H9 (cell line): ENCODE results near the gene BPIFB1. TPM values are rescaled to one million over a fixed set of nuclear protein-coding genes. Genes with fewer than 3 reads are reported as not detected.

Experiments used
- DNase-seq: peaks from one replicate; pipeline ENCODE4 v3.0.0-alpha.2; 2017
- H2AFZ ChIP-seq: one replicate; pipeline ENCODE4 v1.6.1; 2013; ENCODE audit warnings: mild to moderate bottlenecking, low read length, control low read depth, moderate library complexity
- H2AK5ac ChIP-seq: 2 replicates; pipeline ENCODE4 v1.6.1; 2013; ENCODE audit warnings: low read length, control low read depth, mixed read lengths; ENCODE audit not compliant: insufficient read length
- H2BK120ac ChIP-seq: one replicate; pipeline ENCODE4 v1.6.1; 2013; ENCODE audit warnings: low read depth, mild to moderate bottlenecking, low read length, control low read depth, inconsistent platforms; ENCODE audit not compliant: poor library complexity, severe bottlenecking
- H2BK12ac ChIP-seq: 2 replicates; pipeline ENCODE4 v1.6.1; 2013; ENCODE audit warnings: low read length, control low read depth, mixed read lengths, low read depth; ENCODE audit not compliant: insufficient read length
- H2BK15ac ChIP-seq: 2 replicates; pipeline ENCODE4 v1.6.1; 2013; ENCODE audit warnings: low read depth, low read length, control low read depth
- H2BK20ac ChIP-seq: one replicate; pipeline ENCODE4 v1.6.1; 2013; ENCODE audit warnings: low read depth, mild to moderate bottlenecking, low read length, control low read depth, inconsistent platforms; ENCODE audit not compliant: poor library complexity, severe bottlenecking
- H2BK5ac ChIP-seq: 2 replicates; pipeline ENCODE4 v1.6.1; 2013; ENCODE audit warnings: low read length, control low read depth, mixed read lengths; ENCODE audit not compliant: insufficient read length
- H3K14ac ChIP-seq: 2 replicates; pipeline ENCODE4 v1.6.1; 2013; ENCODE audit warnings: low read length, control low read depth; ENCODE audit not compliant: insufficient read depth
- H3K18ac ChIP-seq: 2 replicates; pipeline ENCODE4 v1.6.1; 2013; ENCODE audit warnings: low read depth, mild to moderate bottlenecking, mixed read lengths, low read length, control low read depth; ENCODE audit not compliant: insufficient read length
- H3K23ac ChIP-seq: 2 replicates; pipeline ENCODE4 v1.6.1; 2013; ENCODE audit warnings: low read length, control low read depth, mixed read lengths, low read depth; ENCODE audit not compliant: insufficient read length
- H3K23me2 ChIP-seq: 2 replicates; pipeline ENCODE4 v1.6.1; 2013; ENCODE audit warnings: low read depth, mild to moderate bottlenecking, mixed read lengths, low read length, control low read depth; ENCODE audit not compliant: insufficient read length, poor library complexity, severe bottlenecking
- H3K27ac ChIP-seq: 2 replicates; pipeline ENCODE4 v1.5.1; 2013; ENCODE audit warnings: low read length, control low read depth, mixed read lengths, low read depth; ENCODE audit not compliant: insufficient read length
- H3K27me3 ChIP-seq: 2 replicates; pipeline ENCODE4 v1.6.1; 2013; ENCODE audit warnings: low read length, control low read depth, inconsistent platforms; ENCODE audit not compliant: insufficient read depth
- H3K4ac ChIP-seq: 2 replicates; pipeline ENCODE4 v1.6.1; 2013; ENCODE audit warnings: low read depth, mild to moderate bottlenecking, control low read depth, inconsistent platforms, low read length, moderate library complexity
- H3K4me1 ChIP-seq: 2 replicates; pipeline ENCODE4 v1.6.1; 2013; ENCODE audit warnings: low read length, control low read depth, inconsistent platforms; ENCODE audit not compliant: insufficient read depth
- H3K4me2 ChIP-seq: 2 replicates; pipeline ENCODE4 v1.6.1; 2013; ENCODE audit warnings: low read length, control low read depth, mixed read lengths; ENCODE audit not compliant: insufficient read length, insufficient read depth
- H3K56ac ChIP-seq: 2 replicates; pipeline ENCODE4 v1.6.1; 2013; ENCODE audit warnings: low read depth, mild to moderate bottlenecking, mixed read lengths, low read length, control low read depth; ENCODE audit not compliant: insufficient read length
- H3K79me1 ChIP-seq: 2 replicates; pipeline ENCODE4 v1.6.1; 2013; ENCODE audit warnings: low read depth, mild to moderate bottlenecking, moderate library complexity, low read length, control low read depth, inconsistent platforms; ENCODE audit not compliant: insufficient read depth, poor library complexity, severe bottlenecking
- H3K79me2 ChIP-seq: 2 replicates; pipeline ENCODE4 v1.6.1; 2013; ENCODE audit warnings: low read length, control low read depth, inconsistent platforms; ENCODE audit not compliant: insufficient read depth
- H3K9ac ChIP-seq: 2 replicates; pipeline ENCODE4 v1.6.1; 2013; ENCODE audit warnings: low read length, control low read depth, mixed read lengths; ENCODE audit not compliant: insufficient read length; ENCODE audit errors: extremely low read depth
- H3K9me3 ChIP-seq: one replicate; pipeline ENCODE4 v1.6.1; 2013; ENCODE audit warnings: low read depth, low read length, inconsistent platforms; ENCODE audit not compliant: control insufficient read depth
- H3T11ph ChIP-seq: one replicate; pipeline ENCODE4 v1.6.1; 2013; ENCODE audit warnings: mild to moderate bottlenecking, low read length, control low read depth, inconsistent platforms
- H4K20me1 ChIP-seq: one replicate; pipeline ENCODE4 v1.6.1; 2013; ENCODE audit not compliant: control insufficient read depth, insufficient read length, insufficient read depth
- H4K5ac ChIP-seq: 2 replicates; pipeline ENCODE4 v1.6.1; 2013; ENCODE audit warnings: low read depth, mild to moderate bottlenecking, mixed read lengths, low read length, control low read depth; ENCODE audit not compliant: insufficient read length
- H4K8ac ChIP-seq: replicated peaks from 2 replicates; pipeline ENCODE4 v1.6.1; 2013; ENCODE audit warnings: low read length, control low read depth, mixed read lengths, low read depth; ENCODE audit not compliant: insufficient read length
- H4K91ac ChIP-seq: 2 replicates; pipeline ENCODE4 v1.6.1; 2013; ENCODE audit warnings: low read depth, mild to moderate bottlenecking, moderate library complexity, mixed read lengths, low read length, control low read depth; ENCODE audit not compliant: insufficient read length
- H3K27ac Mint-ChIP-seq, 3 experiments: 2 replicates in 2 of 3; 3 replicates in 1 of 3; pipeline ENCODE4 v1.8.0; 2020 to 2021; ENCODE audit warnings: mixed read lengths in 3 of 3, mild to moderate bottlenecking in 1 of 3, moderate library complexity in 1 of 3
- H3K27me3 Mint-ChIP-seq: 2 replicates; pipeline ENCODE4 v1.8.0; 2021; ENCODE audit warnings: low read depth, mild to moderate bottlenecking, moderate library complexity, mixed read lengths
- H3K36me3 Mint-ChIP-seq, 3 experiments: 2 replicates in 2 of 3; 3 replicates in 1 of 3; pipeline ENCODE4 v1.8.0; 2020 to 2021; ENCODE audit warnings: low read depth in 3 of 3, mixed read lengths in 3 of 3; ENCODE audit not compliant: insufficient read depth in 1 of 3
- H3K4me1 Mint-ChIP-seq, 2 experiments: 2 replicates each; pipeline ENCODE4 v1.8.0; 2020; ENCODE audit warnings: mixed read lengths in 2 of 2
- H3K4me3 Mint-ChIP-seq, 2 experiments: 2 replicates in 1 of 2; 3 replicates in 1 of 2; pipeline ENCODE4 v1.8.0; 2020 to 2021; ENCODE audit warnings: mild to moderate bottlenecking in 2 of 2, mixed read lengths in 2 of 2, moderate library complexity in 1 of 2
- H3K9me3 Mint-ChIP-seq, 2 experiments: 2 replicates in 1 of 2; 3 replicates in 1 of 2; pipeline ENCODE4 v1.8.0; 2020; ENCODE audit warnings: mild to moderate bottlenecking in 2 of 2, mixed read lengths in 2 of 2, moderate library complexity in 1 of 2
- CTCF ChIP-seq: fragments of 200-600 bp; sonication (generic); conservative IDR thresholded peaks from 3 replicates; pipeline ENCODE4 v1.8.0; 2021; ENCODE audit warnings: antibody characterized with exemption, mild to moderate bottlenecking
- WGBS: extraction: QIAGEN DNeasy Blood & Tissue Kit; methylation state at CpG from one replicate; pipeline ENCODE4 v1.1.7; 2013; ENCODE audit warnings: missing lambda C conversion rate, low lambda C conversion rate, mixed read lengths; ENCODE audit not compliant: insufficient read length; ENCODE audit errors: extremely low coverage; 5-methylcytosine and 5-hydroxymethylcytosine counted together
- total RNA-seq: library from RNA; stranded (reverse); gene quantifications from 2 replicates; pipeline ENCODE4 v1.2.1, GENCODE V29; 2021

BPIFB1 gene
- total RNA-seq, 1 experiment from 2014 or later, result not detected

GRCh38 chr20:33338467-33339258 is 55.6 kb downstream of the BPIFB1 start:
- H3K4me2 ChIP-seq, result no peak overlapping the region
- no peak overlapping the region for H2AK5ac ChIP-seq
- H3K4me3 Mint-ChIP-seq, result no peak overlapping the region
- no peak overlapping the region for H2BK5ac ChIP-seq
- no peaks in the 10 kb centered on the region; the same call in 1 of the 2 replicates for H3K27me3 ChIP-seq
- no peaks in the 10 kb centered on the region for H3K4me1 ChIP-seq
- WGBS, result no CpG with 5 or more reads among the region's 5 CpGs
- no peaks in the 10 kb centered on the region for H3K36me3 Mint-ChIP-seq
- H3K18ac ChIP-seq, result no peak overlapping the region
- no peaks in the 10 kb centered on the region; a peak in 1 of 5 replicates for H3K9me3 Mint-ChIP-seq
- no peaks in the 10 kb centered on the region for H4K20me1 ChIP-seq
- H2BK20ac ChIP-seq, result no peak overlapping the region
- no peak overlapping the region for H3T11ph ChIP-seq
- no peak for DNase-seq
- no peak overlapping the region for H3K56ac ChIP-seq
- peaks cover 3% of the 10 kb centered on the region; the same call in 1 of the 2 replicates for H3K27me3 Mint-ChIP-seq
- H3K27ac ChIP-seq, result no peak overlapping the region
- H3K4me1 Mint-ChIP-seq, result 0 out of 4 replicates have a peak, but pooled peaks cover 0 to 2% of the 10 kb centered on the region in 2 experiments
- H2AFZ ChIP-seq, result no peak overlapping the region
- H3K23ac ChIP-seq, result no peak overlapping the region
- H3K23me2 ChIP-seq, result no peaks in the 10 kb centered on the region
- H2BK12ac ChIP-seq, result no peak overlapping the region
- no peaks in the 10 kb centered on the region for H3K9me3 ChIP-seq
- H2BK15ac ChIP-seq, result no peak overlapping the region
- no peak overlapping the region for H4K91ac ChIP-seq
- H3K79me2 ChIP-seq, result no peaks in the 10 kb centered on the region
- peak overlapping the region in 1 of 3 experiments; percentile 67; a peak in 1 of 7 replicates for H3K27ac Mint-ChIP-seq
- H3K79me1 ChIP-seq, result no peaks in the 10 kb centered on the region
- H3K9ac ChIP-seq, result no peak overlapping the region
- no peak overlapping the region for H4K8ac ChIP-seq
- no peak overlapping the region for H4K5ac ChIP-seq
- H3K14ac ChIP-seq, result no peak overlapping the region
- no peak for TF ChIP-seq CTCF
- no peak overlapping the region for H2BK120ac ChIP-seq
- no peak overlapping the region for H3K4ac ChIP-seq
